SU-DHL-6 (cell line): ENCODE results near the gene GNL3.

Experiments
- CTCF ChIP-seq: fragments of 200-600 bp; sonication (generic); IDR thresholded peaks from one replicate; pipeline ENCODE4 v1.5.1; 2017; ENCODE audit warnings: antibody characterized with exemption, mild to moderate bottlenecking, low read length, moderate library complexity; ENCODE audit not compliant: insufficient read depth, poor library complexity, severe bottlenecking
- EZH2phosphoT487 ChIP-seq: fragments of 200-600 bp; sonication (generic), shearing (Covaris generic); conservative IDR thresholded peaks from 2 replicates; pipeline ENCODE4 v1.6.1; 2018; ENCODE audit warnings: mild to moderate bottlenecking, antibody characterized with exemption, low read length, moderate library complexity, mixed read lengths

GRCh38 chr3:52682016-52682415 is 3.8 kb upstream of the GNL3 start:
- no peak for TF ChIP-seq CTCF
- no peak for TF ChIP-seq EZH2phosphoT487
